IMR-90 (cell line): ENCODE results near the gene C2CD4D. TPM values are rescaled to one million over a fixed set of nuclear protein-coding genes. Genes with fewer than 3 reads are reported as not detected.

Experiments used
- ATAC-seq: fragments of 200-7000 bp; cut with Tn5 transposase; 2 replicates; pipeline ENCODE4 v1.9.1; 2020; ENCODE audit warnings: low read depth, mild to moderate bottlenecking, moderate library complexity
- BruUV-seq: library from RNA; stranded (reverse); fragments of 400-500 nt; replicated peaks from 2 replicates; lab custom pipeline; 2021; lab: Mats Ljungman, UMichigan
- CTCF ChIA-PET: fragments of 300-600 bp; formaldehyde crosslinking; extraction: SDS; loops from one replicate; lab custom pipeline; 2021; ENCODE audit warnings: antibody characterized with exemption; lab: Yijun Ruan, JAX
- POLR2A ChIA-PET: fragments of 300-600 bp; sonication (Branson Sonifier 250); formaldehyde crosslinking; loops from one replicate; lab custom pipeline; 2022; ENCODE audit warnings: antibody characterized with exemption; ENCODE audit not compliant: unreplicated experiment; lab: Charles Lee
- DNase-seq: peaks from one replicate; pipeline ENCODE4 v3.0.0; 2013
- H2AFZ ChIP-seq: replicated peaks from 2 replicates; pipeline ENCODE3; 2013; ENCODE audit warnings: low read length, mild to moderate bottlenecking; ENCODE audit not compliant: poor library complexity
- H2AK5ac ChIP-seq: 2 replicates; pipeline ENCODE4 v1.6.1; 2013; ENCODE audit warnings: low read depth, low read length, inconsistent platforms
- H2AK9ac ChIP-seq: replicated peaks from 2 replicates; pipeline ENCODE3; 2013; ENCODE audit warnings: mild to moderate bottlenecking, low read depth, low read length, moderate library complexity; ENCODE audit not compliant: poor library complexity
- H2BK120ac ChIP-seq: 2 replicates; pipeline ENCODE4 v1.6.1; 2013; ENCODE audit warnings: low read depth, low read length, inconsistent platforms
- H2BK15ac ChIP-seq: 3 replicates; pipeline ENCODE4 v1.6.1; 2013; ENCODE audit warnings: low read depth, low read length, inconsistent platforms
- H2BK20ac ChIP-seq: 2 replicates; pipeline ENCODE4 v1.6.1; 2013; ENCODE audit warnings: low read depth, mild to moderate bottlenecking, inconsistent platforms, low read length, moderate library complexity
- H2BK5ac ChIP-seq: 2 replicates; pipeline ENCODE4 v1.6.1; 2013; ENCODE audit warnings: mild to moderate bottlenecking, low read depth, low read length, inconsistent platforms; ENCODE audit not compliant: poor library complexity, severe bottlenecking
- H3K14ac ChIP-seq: replicated peaks from 2 replicates; pipeline ENCODE4 v1.6.1; 2013; ENCODE audit warnings: low read depth, low read length, inconsistent platforms
- H3K18ac ChIP-seq: 2 replicates; pipeline ENCODE4 v1.6.1; 2013; ENCODE audit warnings: low read depth, low read length, control low read depth
- H3K23ac ChIP-seq: 2 replicates; pipeline ENCODE4 v1.6.1; 2013; ENCODE audit warnings: low read depth, low read length, inconsistent platforms
- H3K27ac ChIP-seq: 2 replicates; pipeline ENCODE4 v1.5.1; 2013; ENCODE audit warnings: mild to moderate bottlenecking, control low read depth, low read length; ENCODE audit not compliant: insufficient read depth
- H3K27me3 ChIP-seq: 2 replicates; pipeline ENCODE4 v1.6.1; 2013; ENCODE audit warnings: low read length; ENCODE audit not compliant: control insufficient read depth, insufficient read depth
- H3K36me3 ChIP-seq: 2 replicates; pipeline ENCODE4 v1.6.1; 2013; ENCODE audit warnings: low read length, mixed read lengths; ENCODE audit not compliant: control insufficient read depth, insufficient read depth
- H3K4ac ChIP-seq: 2 replicates; pipeline ENCODE4 v1.6.1; 2013; ENCODE audit warnings: low read depth, low read length, inconsistent platforms
- H3K4me1 ChIP-seq: 2 replicates; pipeline ENCODE4 v1.6.1; 2013; ENCODE audit warnings: low read length, mixed read lengths; ENCODE audit not compliant: control insufficient read depth, insufficient read depth
- H3K4me2 ChIP-seq: 2 replicates; pipeline ENCODE4 v1.6.1; 2013; ENCODE audit warnings: low read depth, mild to moderate bottlenecking, control low read depth, low read length, moderate library complexity
- H3K4me3 ChIP-seq: 2 replicates; pipeline ENCODE4 v1.5.1; 2013; ENCODE audit warnings: low read depth, mild to moderate bottlenecking, control low read depth, low read length, moderate library complexity; ENCODE audit not compliant: insufficient read depth
- H3K56ac ChIP-seq: 2 replicates; pipeline ENCODE4 v1.6.1; 2013; ENCODE audit warnings: low read length, inconsistent platforms; ENCODE audit not compliant: insufficient read depth; ENCODE audit errors: extremely low read depth
- H3K79me1 ChIP-seq, 2 experiments: 2 replicates each; pipeline ENCODE4 v1.6.1; 2013; ENCODE audit warnings: low read length in 2 of 2, inconsistent platforms in 1 of 2, low read depth in 1 of 2
- H3K9ac ChIP-seq: 2 replicates; pipeline ENCODE4 v1.6.1; 2013; ENCODE audit warnings: low read depth, low read length, control low read depth
- H3K9me1 ChIP-seq: 2 replicates; pipeline ENCODE4 v1.6.1; 2013; ENCODE audit warnings: low read length, inconsistent platforms; ENCODE audit not compliant: insufficient read depth
- H3K9me3 ChIP-seq: 2 replicates; pipeline ENCODE4 v1.6.1; 2013; ENCODE audit warnings: low read length; ENCODE audit not compliant: control insufficient read depth, insufficient read depth
- H4K20me1 ChIP-seq: 2 replicates; pipeline ENCODE4 v1.6.1; 2013; ENCODE audit warnings: low read length, inconsistent platforms; ENCODE audit not compliant: insufficient read depth
- H4K5ac ChIP-seq: 2 replicates; pipeline ENCODE4 v1.6.1; 2013; ENCODE audit warnings: mild to moderate bottlenecking, low read depth, low read length, control low read depth
- H4K8ac ChIP-seq, 2 experiments: 2 replicates each; pipeline ENCODE4 v1.6.1; 2013; ENCODE audit warnings: low read depth in 2 of 2, low read length in 2 of 2, control low read depth in 1 of 2, inconsistent platforms in 1 of 2
- H4K91ac ChIP-seq: 2 replicates; pipeline ENCODE4 v1.6.1; 2013; ENCODE audit warnings: low read depth, low read length, inconsistent platforms; ENCODE audit not compliant: insufficient read depth
- CEBPB ChIP-seq: IDR thresholded peaks from 2 replicates; pipeline ENCODE4 v1.6.1; 2012; ENCODE audit warnings: low read depth, low read length, improper control_type of control experiment
- CHD1 ChIP-seq: IDR thresholded peaks from 2 replicates; pipeline ENCODE4 v1.6.1; 2012; ENCODE audit warnings: low read depth, low read length, improper control_type of control experiment
- FOS ChIP-seq: fragments of 150-350 bp; IDR thresholded peaks from 2 replicates; pipeline ENCODE4 v1.6.1; 2016; ENCODE audit warnings: low read depth, low read length
- MAFK ChIP-seq: IDR thresholded peaks from 2 replicates; pipeline ENCODE4 v1.6.1; 2012; ENCODE audit warnings: low read depth, low read length, improper control_type of control experiment
- MAZ ChIP-seq: IDR thresholded peaks from 2 replicates; pipeline ENCODE4 v1.6.1; 2012; ENCODE audit warnings: low read depth, mild to moderate bottlenecking, low read length, improper control_type of control experiment, moderate library complexity, borderline replicate concordance
- MXI1 ChIP-seq: IDR thresholded peaks from 2 replicates; pipeline ENCODE4 v1.6.1; 2012; ENCODE audit warnings: low read depth, mild to moderate bottlenecking, low read length, moderate library complexity, borderline replicate concordance
- POLR2A ChIP-seq: IDR thresholded peaks from 2 replicates; pipeline ENCODE4 v1.6.1; 2012; ENCODE audit warnings: mild to moderate bottlenecking, low read depth, low read length
- RAD21 ChIP-seq: IDR thresholded peaks from 2 replicates; pipeline ENCODE4 v1.6.1; 2012; ENCODE audit warnings: low read length, improper control_type of control experiment
- RFX5 ChIP-seq: IDR thresholded peaks from 2 replicates; pipeline ENCODE4 v1.8.0; 2012; ENCODE audit warnings: low read depth, mild to moderate bottlenecking, low read length, moderate library complexity
- WGBS, 2 experiments: methylation state at CpG; one replicate each; pipeline versions ENCODE4 v1.1.5 to v1.1.7; 2013; ENCODE audit warnings: missing lambda C conversion rate in 2 of 2; ENCODE audit not compliant: insufficient read length in 1 of 2; ENCODE audit errors: extremely low coverage in 2 of 2; 5-methylcytosine and 5-hydroxymethylcytosine counted together
- dilution Hi-C: fragments of 300-500 bp; cut with HindIII; formaldehyde crosslinking; loops from one replicate; pipeline ENCODE4 v1.14.3; 2018; ENCODE audit warnings: low sequenced_read_pairs; ENCODE audit not compliant: unreplicated experiment
- in situ Hi-C: fragments of 300-500 bp; cut with MboI; formaldehyde crosslinking; loops from 3 replicates; pipeline ENCODE4 v1.14.3; 2019; ENCODE audit warnings: low sequenced_read_pairs, inconsistent platforms, mixed read lengths
- intact Hi-C: fragments of 100-400 bp; cut with micrococcal nuclease; formaldehyde crosslinking; loops from 2 replicates; pipeline ENCODE4 v1.10.0; 2022
- polyA plus RNA-seq, 3 experiments: library from polyadenylated mRNA; depleted of rRNA; stranded (reverse); fragments of >200 nt; gene quantifications; 2 replicates each; pipeline ENCODE4 v1.2.3, GENCODE V29; 2012; ENCODE audit warnings: low replicate concordance in 1 of 3
- total RNA-seq: library from RNA; depleted of rRNA; stranded (reverse); fragments of >200 nt; gene quantifications from 2 replicates; pipeline ENCODE4 v1.2.3, GENCODE V29; 2012
- TF ChIP-seq, protein P1 (sequence below): fragments of 150-350 bp; IDR thresholded peaks from 2 replicates; pipeline ENCODE4 v1.6.1; 2016; ENCODE audit warnings: low read depth, mild to moderate bottlenecking, low read length, moderate library complexity, borderline replicate concordance

C2CD4D gene
- total and polyA plus RNA-seq, 2 of the 4 experiments (the other 2 are of a cell fraction), result not detected

DNA sequence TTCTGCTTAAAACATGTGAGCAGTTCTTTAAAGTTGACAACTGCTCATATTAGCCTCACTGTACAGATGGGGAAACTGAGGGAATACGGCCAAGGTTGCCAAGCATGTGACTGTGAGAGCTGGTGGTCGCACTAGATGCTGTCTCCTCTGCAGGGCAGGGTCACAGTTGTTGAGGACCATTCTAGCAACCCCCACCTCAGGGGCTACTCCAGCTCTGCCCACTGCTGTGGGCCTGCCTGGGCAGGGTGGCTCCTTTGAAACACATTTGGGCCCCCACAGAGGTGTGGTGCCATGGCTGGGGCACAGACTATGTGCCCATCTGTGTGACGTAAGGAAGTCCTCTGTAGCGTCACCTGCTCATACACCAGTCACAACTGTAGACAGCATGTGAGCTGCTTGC lies 13.1 kb upstream of the C2CD4D start:
- ATAC-seq, result no peak
- H3K9me3 ChIP-seq, result no peaks in the 10 kb centered on the region
- no peak overlapping the region for H3K27ac ChIP-seq
- H3K9ac ChIP-seq, result no peak overlapping the region
- no peak for DNase-seq
- H3K18ac ChIP-seq, result no peak overlapping the region
- TF ChIP-seq MAFK, result no peak
- TF ChIP-seq CHD1, result no peak
- no peak for TF ChIP-seq MAZ
- TF ChIP-seq MXI1, result no peak
- no peak for TF ChIP-seq POLR2A
- no peak for TF ChIP-seq RFX5
- TF ChIP-seq FOS, result no peak
- TF ChIP-seq CEBPB, result no peak
- TF ChIP-seq, protein P1, sequence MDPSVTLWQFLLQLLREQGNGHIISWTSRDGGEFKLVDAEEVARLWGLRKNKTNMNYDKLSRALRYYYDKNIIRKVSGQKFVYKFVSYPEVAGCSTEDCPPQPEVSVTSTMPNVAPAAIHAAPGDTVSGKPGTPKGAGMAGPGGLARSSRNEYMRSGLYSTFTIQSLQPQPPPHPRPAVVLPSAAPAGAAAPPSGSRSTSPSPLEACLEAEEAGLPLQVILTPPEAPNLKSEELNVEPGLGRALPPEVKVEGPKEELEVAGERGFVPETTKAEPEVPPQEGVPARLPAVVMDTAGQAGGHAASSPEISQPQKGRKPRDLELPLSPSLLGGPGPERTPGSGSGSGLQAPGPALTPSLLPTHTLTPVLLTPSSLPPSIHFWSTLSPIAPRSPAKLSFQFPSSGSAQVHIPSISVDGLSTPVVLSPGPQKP, result no peak
- TF ChIP-seq RAD21, result no peak
- no peak overlapping the region for H2AK9ac ChIP-seq
- no peak overlapping the region for H3K56ac ChIP-seq
- no peak overlapping the region for H2AFZ ChIP-seq
- no peak overlapping the region for H3K14ac ChIP-seq
- H3K9me1 ChIP-seq, result no peaks in the 10 kb centered on the region; the same call in 1 of the 2 replicates
- H4K20me1 ChIP-seq, result no peaks in the 10 kb centered on the region
- BruUV-seq, result no TSS peak
- ChIA-PET CTCF (no interaction called here), POLR2A (no interaction called here)
- no peak overlapping the region for H2BK5ac ChIP-seq
- H2BK20ac ChIP-seq, result no peak overlapping the region
- dilution Hi-C loops (no loop called here), intact Hi-C loops (no loop called here), in situ Hi-C loops (no loop called here)
- WGBS, 2 experiments, result no CpG with 5 or more reads among the region's 4 CpGs
- H4K5ac ChIP-seq, result no peak overlapping the region
- no peak overlapping the region for H2BK120ac ChIP-seq
- no peak overlapping the region for H2BK15ac ChIP-seq
- H3K4me3 ChIP-seq, result no peak overlapping the region
- H3K4me1 ChIP-seq, result no peaks in the 10 kb centered on the region
- H3K27me3 ChIP-seq, result peaks cover 42% of the 10 kb centered on the region
- H3K79me1 ChIP-seq, result no peaks in the 10 kb centered on the region
- H3K4ac ChIP-seq, result no peak overlapping the region
- H2AK5ac ChIP-seq, result no peak overlapping the region
- H3K23ac ChIP-seq, result no peak overlapping the region
- H3K36me3 ChIP-seq, result no peaks in the 10 kb centered on the region
- H3K4me2 ChIP-seq, result no peak overlapping the region
- H4K8ac ChIP-seq, result no peak overlapping the region
- H4K91ac ChIP-seq, result no peak overlapping the region
